HepG2 (cell line): ENCODE measurements around the gene GPC6. TPM values are rescaled to one million over a fixed set of nuclear protein-coding genes. Genes with fewer than 3 reads are reported as not detected.

ENCODE experiments used
- ATAC-seq: fragments of 200-7000 bp; cut with Tn5 transposase; 3 replicates; pipeline ENCODE4 v1.9.1; 2020; ENCODE audit warnings: mild to moderate bottlenecking, moderate library complexity
- BruUV-seq: library from RNA; stranded (reverse); fragments of 400-500 nt; replicated peaks from 2 replicates; lab custom pipeline; 2021; lab: Mats Ljungman, UMichigan
- CTCF ChIA-PET: fragments of 300-600 bp; formaldehyde crosslinking; extraction: SDS; loops from one replicate; lab custom pipeline; 2021; ENCODE audit warnings: low total read pairs, inconsistent platforms, low intra/inter-chr PET ratio; lab: Yijun Ruan, JAX
- POLR2A ChIA-PET: fragments of 350-600 bp; sonication (Branson Sonifier 250); formaldehyde crosslinking; loops from one replicate; lab custom pipeline; 2020; ENCODE audit warnings: antibody characterized with exemption, inconsistent platforms; lab: Yijun Ruan, JAX
- DNase-seq: peaks from one replicate; pipeline ENCODE4 v3.0.0-alpha.2; 2015; ENCODE audit warnings: low spot score
- FAIRE-seq: peaks from 3 replicates; lab custom pipeline; 2011; peaks lifted over from hg19 to GRCh38; lab: Jason Lieb, UNC
- H2AFZ ChIP-seq: one replicate; pipeline ENCODE4 v1.6.1; 2011; ENCODE audit warnings: low read length, inconsistent platforms
- H3K27ac ChIP-seq: fragments of 300-600 bp; 3 replicates; pipeline ENCODE4 v1.8.0; 2011; ENCODE audit warnings: mixed run types, mild to moderate bottlenecking, mixed read lengths, low read length, inconsistent platforms; ENCODE audit not compliant: insufficient read depth; ENCODE audit errors: extremely low read length
- H3K27me3 ChIP-seq, 2 experiments: fragments of 200-600 bp in 1 of 2; 2 replicates in 1 of 2; 3 replicates in 1 of 2; pipeline versions ENCODE4 v1.6.0 to v1.8.0; 2011; ENCODE audit warnings: low read length in 2 of 2, mild to moderate bottlenecking in 2 of 2, moderate library complexity in 2 of 2, inconsistent platforms in 1 of 2; ENCODE audit not compliant: insufficient read depth in 2 of 2, control insufficient read depth in 1 of 2
- H3K36me3 ChIP-seq, 2 experiments: fragments of 200-600 bp in 1 of 2; replicated peaks in 1 of 2; 2 replicates in 1 of 2; 3 replicates in 1 of 2; pipeline versions ENCODE4 v1.5.1 to v1.8.0; 2011; ENCODE audit warnings: low read length in 2 of 2, inconsistent platforms in 1 of 2; ENCODE audit not compliant: insufficient read depth in 2 of 2, control insufficient read depth in 1 of 2
- H3K4me1 ChIP-seq: 2 replicates; pipeline ENCODE4 v1.5.1; 2012; ENCODE audit warnings: low read length, inconsistent platforms; ENCODE audit not compliant: insufficient read depth
- H3K4me2 ChIP-seq: 2 replicates; pipeline ENCODE4 v1.6.0; 2011; ENCODE audit warnings: low read depth, low read length, inconsistent platforms
- H3K4me3 ChIP-seq, 3 experiments: fragments of 200-600 bp in 1 of 3; sonication (generic), shearing (Covaris generic) in 1 of 3; replicated peaks in 1 of 3; 2 replicates each; pipeline ENCODE4 v1.5.1; 2011 to 2016; ENCODE audit warnings: low read length in 3 of 3, inconsistent platforms in 2 of 3, low read depth in 2 of 3, mild to moderate bottlenecking in 2 of 3, control low read depth in 1 of 3, mixed read lengths in 1 of 3; ENCODE audit not compliant: insufficient read depth in 1 of 3
- H3K79me2 ChIP-seq: one replicate; pipeline ENCODE4 v1.6.1; 2011; ENCODE audit warnings: low read length, inconsistent platforms; ENCODE audit not compliant: insufficient read depth
- H3K9ac ChIP-seq: 2 replicates; pipeline ENCODE4 v1.6.0; 2011; ENCODE audit warnings: mild to moderate bottlenecking, low read depth, low read length, inconsistent platforms; ENCODE audit not compliant: insufficient read depth
- H3K9me3 ChIP-seq: 2 replicates; pipeline ENCODE4 v1.5.1; 2012; ENCODE audit warnings: mild to moderate bottlenecking, low read length
- H4K20me1 ChIP-seq: 2 replicates; pipeline ENCODE4 v1.6.0; 2011; ENCODE audit warnings: inconsistent platforms, mild to moderate bottlenecking, low read length, moderate library complexity; ENCODE audit not compliant: insufficient read depth
- CCAR2 ChIP-seq: fragments of 200-400 bp; formaldehyde crosslinking; optimal IDR thresholded peaks from 2 replicates; pipeline ENCODE3; 2018; ENCODE audit warnings: low read depth, mild to moderate bottlenecking, low read length, moderate library complexity
- NR2F1 ChIP-seq, 2 experiments: fragments of 450-650 bp in 1 of 2; formaldehyde crosslinking in 1 of 2; IDR thresholded peaks; 2 replicates each; pipeline versions ENCODE4 v1.5.0 to v1.6.1; 2016 to 2020; ENCODE audit warnings: mild to moderate bottlenecking in 1 of 2, missing compliant biosample characterization in 1 of 2, missing genetic modification reagents in 1 of 2, moderate library complexity in 1 of 2
- REL ChIP-seq: sonication (generic); formaldehyde crosslinking; conservative IDR thresholded peaks from 2 replicates; pipeline ENCODE4 v1.8.0; 2022; ENCODE audit warnings: mild to moderate bottlenecking, missing genetic modification reagents, moderate library complexity
- SIX4 ChIP-seq: sonication (generic); formaldehyde crosslinking; IDR thresholded peaks from 2 replicates; pipeline ENCODE4 v1.4.0; 2020; ENCODE audit warnings: missing genetic modification reagents
- ZFP41 ChIP-seq: sonication (generic); formaldehyde crosslinking; IDR thresholded peaks from 2 replicates; pipeline ENCODE4 v1.4.0; 2020; ENCODE audit warnings: mild to moderate bottlenecking, missing genetic modification reagents, borderline replicate concordance
- WGBS: methylation state at CpG from one replicate; pipeline ENCODE4 v1.1.6; 2017; ENCODE audit warnings: low lambda C conversion rate; 5-methylcytosine and 5-hydroxymethylcytosine counted together
- in situ Hi-C: cut with HindIII; loops from 2 replicates; pipeline ENCODE4 v1.10.0; 2017; ENCODE audit warnings: low pct_unique_long_range_greater_than_20kb; ENCODE audit not compliant: extremely low pct_ligation_motif_present
- intact Hi-C: fragments of 100-400 bp; cut with micrococcal nuclease; formaldehyde crosslinking; loops from one replicate; pipeline ENCODE4 v1.10.0; 2022; ENCODE audit not compliant: unreplicated experiment
- polyA plus RNA-seq, 8 experiments: library from polyadenylated mRNA; depleted of rRNA in 3 of 8; stranded (reverse) in 7 of 8; unstranded in 1 of 8; fragments of >200 nt; fragmentation: Illumina TruSeq in 4 of 8; extraction: Trizol in 4 of 8; gene quantifications; 2 replicates each; pipeline versions ENCODE4 v1.2.1 to v1.2.3, GENCODE V29; 2011 to 2016; ENCODE audit warnings: low read depth in 4 of 8, missing spikeins in 1 of 8, mixed read lengths in 1 of 8; ENCODE audit not compliant: insufficient read depth in 1 of 8
- total RNA-seq, 5 experiments: library from RNA; depleted of rRNA; stranded (reverse); fragments of >200 nt; fragmentation: Illumina TruSeq; extraction: Trizol; gene quantifications; 2 replicates each; pipeline ENCODE4 v1.2.3, GENCODE V29; 2016; ENCODE audit warnings: low read depth in 1 of 5
- TF ChIP-seq, protein P1 (sequence below): sonication (generic); formaldehyde crosslinking; IDR thresholded peaks from 2 replicates; pipeline ENCODE4 v1.4.0; 2020; ENCODE audit warnings: mild to moderate bottlenecking, missing genetic modification reagents, borderline replicate concordance
- TF ChIP-seq, protein P2 (sequence below): fragments of 450-650 bp; IDR thresholded peaks from 2 replicates; pipeline ENCODE4 v1.6.1; 2016
- TF ChIP-seq, protein P3 (sequence below): sonication (generic); formaldehyde crosslinking; IDR thresholded peaks from 2 replicates; pipeline ENCODE4 v1.8.0; 2022; ENCODE audit warnings: mild to moderate bottlenecking, missing genetic modification reagents, borderline replicate concordance
- TF ChIP-seq, protein P4 (sequence below): sonication (generic); formaldehyde crosslinking; IDR thresholded peaks from 2 replicates; pipeline ENCODE4 v1.5.0; 2020; ENCODE audit warnings: mild to moderate bottlenecking, low read depth, missing genetic modification reagents, borderline replicate concordance

Gene GPC6
- total and polyA plus RNA-seq, 2 of the 13 experiments (the other 11 are each of a cell fraction or from before 2014, with no cell fraction given): 24.5 to 33.9 TPM

DNA sequence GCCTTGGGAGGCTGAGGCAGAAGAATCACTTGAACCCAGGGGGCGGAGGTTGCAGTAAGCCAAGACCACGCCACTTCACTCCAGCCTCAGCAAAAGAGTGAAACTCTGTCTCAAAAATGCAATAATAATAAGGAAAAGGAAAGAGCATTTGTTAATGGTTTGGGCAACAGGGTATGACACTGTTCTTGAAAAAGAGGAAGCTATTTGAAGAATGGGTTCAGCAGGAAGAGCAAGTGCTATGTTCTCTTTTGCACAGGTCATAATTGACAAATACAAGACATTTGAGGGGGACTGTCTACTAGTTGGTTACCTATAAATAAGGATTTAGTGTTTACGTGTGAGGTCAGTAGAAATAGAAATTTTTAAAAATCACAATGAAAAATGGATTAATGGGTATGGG lies 1034.6 kb downstream of the GPC6 start:
- Histone ChIP-seq H2AFZ (no peak overlapping the region), H3K79me2 (no peaks in the 10 kb centered on the region), H3K27me3 (no peaks in the 10 kb centered on the region), H3K9ac (no peak overlapping the region), H3K9me3 (no peaks in the 10 kb centered on the region), H3K36me3 (no peaks in the 10 kb centered on the region), H3K4me3 (no peak overlapping the region), H3K4me1 (peaks cover 28% of the 10 kb centered on the region), H4K20me1 (no peaks in the 10 kb centered on the region), H3K27ac (no peak overlapping the region), H3K4me2 (no peak overlapping the region; the same call in 1 of the 2 replicates)
- 96% methylated on average over 3 of the region's 3 CpGs for WGBS
- POLR2A ChIA-PET: no interaction called here
- ATAC-seq: no peak
- no peak for FAIRE-seq
- DNase-seq: no peak
- no TSS peak for BruUV-seq
- CTCF ChIA-PET: no interaction called here
- in situ Hi-C loops: no loop called here
- intact Hi-C loops: no loop called here
- no peak for TF ChIP-seq REL
- TF ChIP-seq, protein P1, sequence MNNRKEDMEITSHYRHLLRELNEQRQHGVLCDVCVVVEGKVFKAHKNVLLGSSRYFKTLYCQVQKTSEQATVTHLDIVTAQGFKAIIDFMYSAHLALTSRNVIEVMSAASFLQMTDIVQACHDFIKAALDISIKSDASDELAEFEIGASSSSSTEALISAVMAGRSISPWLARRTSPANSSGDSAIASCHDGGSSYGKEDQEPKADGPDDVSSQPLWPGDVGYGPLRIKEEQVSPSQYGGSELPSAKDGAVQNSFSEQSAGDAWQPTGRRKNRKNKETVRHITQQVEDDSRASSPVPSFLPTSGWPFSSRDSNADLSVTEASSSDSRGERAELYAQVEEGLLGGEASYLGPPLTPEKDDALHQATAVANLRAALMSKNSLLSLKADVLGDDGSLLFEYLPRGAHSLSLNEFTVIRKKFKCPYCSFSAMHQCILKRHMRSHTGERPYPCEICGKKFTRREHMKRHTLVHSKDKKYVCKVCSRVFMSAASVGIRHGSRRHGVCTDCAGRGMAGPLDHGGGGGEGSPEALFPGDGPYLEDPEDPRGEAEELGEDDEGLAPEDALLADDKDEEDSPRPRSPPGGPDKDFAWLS (CRISPR knock-in tag): no peak
- TF ChIP-seq NR2F1 (CRISPR knock-in tag; IDR thresholded peaks at IDR 0.05): no peak
- TF ChIP-seq, protein P2, sequence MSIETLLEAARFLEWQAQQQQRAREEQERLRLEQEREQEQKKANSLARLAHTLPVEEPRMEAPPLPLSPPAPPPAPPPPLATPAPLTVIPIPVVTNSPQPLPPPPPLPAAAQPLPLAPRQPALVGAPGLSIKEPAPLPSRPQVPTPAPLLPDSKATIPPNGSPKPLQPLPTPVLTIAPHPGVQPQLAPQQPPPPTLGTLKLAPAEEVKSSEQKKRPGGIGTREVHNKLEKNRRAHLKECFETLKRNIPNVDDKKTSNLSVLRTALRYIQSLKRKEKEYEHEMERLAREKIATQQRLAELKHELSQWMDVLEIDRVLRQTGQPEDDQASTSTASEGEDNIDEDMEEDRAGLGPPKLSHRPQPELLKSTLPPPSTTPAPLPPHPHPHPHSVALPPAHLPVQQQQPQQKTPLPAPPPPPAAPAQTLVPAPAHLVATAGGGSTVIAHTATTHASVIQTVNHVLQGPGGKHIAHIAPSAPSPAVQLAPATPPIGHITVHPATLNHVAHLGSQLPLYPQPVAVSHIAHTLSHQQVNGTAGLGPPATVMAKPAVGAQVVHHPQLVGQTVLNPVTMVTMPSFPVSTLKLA: no peak
- no peak for TF ChIP-seq SIX4
- TF ChIP-seq ZFP41: no peak
- no peak for TF ChIP-seq CCAR2
- TF ChIP-seq, protein P3, sequence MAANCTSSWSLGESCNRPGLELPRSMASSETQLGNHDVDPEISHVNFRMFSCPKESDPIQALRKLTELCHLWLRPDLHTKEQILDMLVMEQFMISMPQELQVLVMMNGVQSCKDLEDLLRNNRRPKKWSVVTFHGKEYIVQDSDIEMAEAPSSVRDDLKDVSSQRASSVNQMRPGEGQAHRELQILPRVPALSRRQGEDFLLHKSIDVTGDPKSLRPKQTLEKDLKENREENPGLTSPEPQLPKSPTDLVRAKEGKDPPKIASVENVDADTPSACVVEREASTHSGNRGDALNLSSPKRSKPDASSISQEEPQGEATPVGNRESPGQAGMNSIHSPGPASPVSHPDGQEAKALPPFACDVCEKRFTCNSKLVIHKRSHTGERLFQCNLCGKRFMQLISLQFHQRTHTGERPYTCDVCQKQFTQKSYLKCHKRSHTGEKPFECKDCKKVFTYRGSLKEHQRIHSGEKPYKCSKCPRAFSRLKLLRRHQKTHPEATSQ (CRISPR knock-in tag): no peak
- TF ChIP-seq, protein P4, sequence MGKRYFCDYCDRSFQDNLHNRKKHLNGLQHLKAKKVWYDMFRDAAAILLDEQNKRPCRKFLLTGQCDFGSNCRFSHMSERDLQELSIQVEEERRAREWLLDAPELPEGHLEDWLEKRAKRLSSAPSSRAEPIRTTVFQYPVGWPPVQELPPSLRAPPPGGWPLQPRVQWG (CRISPR knock-in tag): no peak
